ES-I3 (cell line): ENCODE data around the gene CLTA.
"Not testable (repeated sequence)": the region's sequence is repeated elsewhere in the genome, so short reads cannot be mapped to it uniquely, and the experiment has no call there.

ENCODE experiments used
- H3K36me3 ChIP-seq: 2 replicates; pipeline ENCODE4 v1.6.1; 2013; ENCODE audit warnings: mild to moderate bottlenecking, low read length, control low read depth, moderate library complexity; ENCODE audit not compliant: insufficient read depth
- H3K4me1 ChIP-seq: 2 replicates; pipeline ENCODE4 v1.6.1; 2013; ENCODE audit warnings: mild to moderate bottlenecking, control low read depth, low read length; ENCODE audit not compliant: insufficient read depth
- H3K9ac ChIP-seq: 2 replicates; pipeline ENCODE4 v1.6.1; 2013; ENCODE audit warnings: low read depth, mild to moderate bottlenecking, low read length, moderate library complexity
- H3K9me3 ChIP-seq: 2 replicates; pipeline ENCODE4 v1.6.1; 2013; ENCODE audit warnings: mild to moderate bottlenecking, low read length, moderate library complexity; ENCODE audit not compliant: control insufficient read depth, insufficient read depth

The CLTA gene

DNA sequence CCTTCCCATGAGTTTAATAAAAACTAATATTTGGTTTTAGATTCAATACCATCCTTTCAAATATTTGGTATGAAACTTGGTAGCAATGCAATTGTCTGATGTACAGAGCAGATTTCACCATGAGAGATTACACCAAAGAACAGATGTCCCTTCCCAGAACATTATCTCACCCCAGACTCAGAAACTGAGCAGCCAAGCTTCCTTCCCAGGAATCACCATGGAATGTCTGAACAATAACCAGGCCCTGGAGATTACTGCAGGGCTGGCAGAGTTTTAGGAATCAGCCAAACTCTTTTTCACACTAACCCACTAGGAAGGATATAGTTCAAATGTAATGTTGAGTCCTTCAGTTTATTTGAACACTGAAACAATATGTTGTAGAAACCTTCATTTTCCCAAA is 23.9 kb downstream of the CLTA start:
- H3K36me3 ChIP-seq: peaks cover 23% of the 10 kb centered on the region
- H3K9me3 ChIP-seq: no peaks in the 10 kb centered on the region
- no peaks in the 10 kb centered on the region for H3K4me1 ChIP-seq
- no peak overlapping the region for H3K9ac ChIP-seq

DNA sequence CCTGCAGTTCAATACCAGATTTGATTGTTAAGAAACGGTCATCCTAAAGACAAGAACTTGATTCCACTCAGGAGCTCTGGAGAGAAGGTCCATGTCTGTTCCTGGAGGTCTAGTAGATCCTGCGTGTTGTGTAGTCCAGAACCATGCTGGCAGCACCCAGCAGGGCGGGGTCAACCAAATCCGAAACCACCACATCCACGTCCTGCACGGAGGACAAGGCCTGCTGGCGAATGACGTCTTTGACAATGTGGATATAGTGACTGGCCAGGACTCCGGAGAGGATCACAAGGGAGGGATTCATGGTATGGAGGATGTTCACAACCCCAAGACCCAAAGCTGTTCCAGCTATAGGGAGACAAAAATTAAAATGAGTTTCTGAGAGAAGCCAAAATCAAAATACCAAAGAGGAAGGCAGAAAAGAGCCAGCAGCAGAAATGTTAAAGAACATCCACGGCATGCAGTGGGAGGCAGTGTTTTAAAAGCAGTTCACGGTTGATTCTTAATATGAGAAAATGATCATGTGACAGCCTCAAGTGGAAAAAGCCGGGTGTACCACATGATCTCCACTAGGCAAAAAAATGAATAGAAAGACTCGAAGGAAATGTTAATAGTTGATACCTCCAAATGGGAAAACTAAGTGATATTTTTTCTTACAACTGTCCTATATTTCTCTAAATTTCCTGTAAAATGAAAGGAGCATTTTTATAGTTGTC is 26.7 kb downstream of the CLTA start:
- Histone ChIP-seq H3K9ac (no peak overlapping the region), H3K36me3 (peaks cover 21% of the 10 kb centered on the region), H3K9me3 (peaks cover 2% of the 10 kb centered on the region)

DNA sequence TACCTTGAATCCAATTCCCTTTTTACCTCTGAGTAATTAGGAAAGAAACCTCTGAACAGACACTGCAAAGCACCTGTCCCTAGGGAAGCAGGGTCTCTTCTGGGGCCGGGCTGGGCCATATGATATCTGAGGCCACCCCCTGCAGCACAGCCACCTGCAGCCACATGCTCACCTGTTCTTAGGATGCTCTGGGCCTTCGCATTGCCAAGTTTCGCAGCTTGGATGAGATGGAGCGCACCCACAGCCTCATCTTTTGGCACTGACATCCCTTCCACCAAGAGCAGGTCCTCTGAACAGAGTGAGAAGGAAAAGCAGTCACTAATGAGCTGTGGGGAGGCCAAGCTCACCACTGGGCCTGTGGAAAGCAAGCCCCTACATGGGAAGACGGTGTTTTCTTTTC is 27.3 kb downstream of the CLTA start:
- Histone ChIP-seq H3K9ac (no peak overlapping the region), H3K4me1 (no peaks in the 10 kb centered on the region), H3K36me3 (peaks cover 20% of the 10 kb centered on the region), H3K9me3 (peaks cover 8% of the 10 kb centered on the region)

More for the DNA sequence above, 26.7 kb downstream of the CLTA start:
- H3K4me1 ChIP-seq: no peaks in the 10 kb centered on the region

DNA sequence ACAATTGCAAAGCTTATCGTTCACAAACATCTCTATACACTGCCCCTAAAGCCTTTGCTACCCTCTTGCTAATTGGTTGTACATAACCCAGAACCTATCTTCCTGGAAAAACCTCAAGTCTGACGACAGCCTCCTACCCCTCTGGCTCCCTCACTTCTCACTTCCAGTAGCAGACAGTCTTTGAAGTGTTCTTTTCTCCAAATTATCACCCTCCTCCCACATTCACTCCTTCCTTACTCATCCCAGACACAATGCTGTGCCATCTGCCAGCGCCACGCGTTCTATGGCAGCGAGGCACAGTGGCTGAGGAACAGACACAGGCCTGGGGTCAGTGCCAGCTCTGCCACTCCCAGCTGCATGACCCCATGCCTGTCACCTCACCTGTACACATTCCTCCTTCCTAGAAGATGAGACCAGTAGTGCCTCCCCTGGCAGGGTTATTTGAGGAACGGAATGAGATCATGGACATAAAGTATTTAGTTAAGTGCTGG is 27.7 kb downstream of the CLTA start:
- Histone ChIP-seq H3K4me1 (no peaks in the 10 kb centered on the region), H3K9ac (no peak overlapping the region)

DNA sequence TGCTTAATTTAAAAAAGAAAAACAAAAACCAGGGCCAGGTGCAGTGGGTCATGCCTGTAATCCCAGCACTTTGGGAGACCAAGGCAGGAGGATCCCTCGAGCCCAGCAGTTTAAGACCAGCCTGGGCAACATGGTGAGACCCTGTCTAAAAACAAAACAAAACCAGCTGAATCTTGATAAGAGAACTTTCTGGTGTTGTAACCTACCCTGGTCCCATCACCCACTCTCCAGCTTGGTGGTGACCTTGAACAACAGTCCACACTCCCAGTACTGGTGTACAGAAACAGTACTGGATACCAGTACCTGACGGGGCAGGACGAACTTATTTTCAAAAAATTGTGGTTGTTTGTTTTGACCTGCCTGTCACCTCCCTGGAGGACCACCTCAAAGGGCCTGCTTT is 30.9 kb downstream of the CLTA start:
- peaks cover 21% of the 10 kb centered on the region for H3K36me3 ChIP-seq
- H3K9ac ChIP-seq: no peak overlapping the region
- peaks cover 9% of the 10 kb centered on the region for H3K9me3 ChIP-seq
- no peaks in the 10 kb centered on the region for H3K4me1 ChIP-seq

More for the DNA sequence above, 27.7 kb downstream of the CLTA start:
- Histone ChIP-seq H3K9me3 (peaks cover 9% of the 10 kb centered on the region), H3K36me3 (peaks cover 21% of the 10 kb centered on the region)

DNA sequence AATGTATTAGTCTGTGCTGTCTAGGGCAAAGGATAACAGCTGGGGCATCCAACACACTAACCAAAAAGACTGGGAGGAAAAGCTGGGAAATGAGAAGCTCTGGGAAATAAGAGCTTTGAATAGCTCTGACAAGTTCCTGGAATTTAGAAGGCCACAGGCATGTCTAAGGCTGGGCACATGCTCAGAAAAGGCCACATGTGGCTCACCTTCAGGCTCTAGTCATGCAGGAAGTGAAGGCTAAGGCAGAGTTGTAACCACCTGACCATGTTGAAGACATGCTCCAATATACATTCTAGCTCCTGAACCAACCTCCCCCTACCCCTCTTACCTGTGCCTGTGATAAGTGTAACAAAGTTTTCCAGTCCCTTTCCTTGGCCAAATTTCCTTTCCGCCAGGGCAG is 31.7 kb downstream of the CLTA start:
- Histone ChIP-seq H3K4me1 (no peaks in the 10 kb centered on the region), H3K9ac (no peak overlapping the region), H3K36me3 (peaks cover 26% of the 10 kb centered on the region; the same call in 1 of the 2 replicates), H3K9me3 (peaks cover 9% of the 10 kb centered on the region)

DNA sequence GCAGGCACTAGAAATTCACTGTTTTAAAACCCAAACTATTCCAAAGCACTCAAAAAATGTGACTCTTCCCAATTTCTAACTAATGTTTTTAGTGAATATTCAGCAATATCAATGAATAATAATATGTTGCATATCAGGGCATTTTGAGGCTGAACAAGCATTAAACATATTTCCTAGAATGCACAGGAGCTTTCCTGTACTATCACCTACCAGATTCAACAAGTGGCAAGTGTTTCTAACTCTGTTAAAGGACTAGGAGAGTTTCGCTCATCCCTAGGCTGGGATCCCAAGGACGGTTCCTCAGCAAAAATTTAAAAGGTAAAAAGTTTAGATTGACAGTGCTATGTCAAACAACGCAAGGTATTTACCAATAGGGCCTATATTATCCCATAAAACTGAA is 46.5 kb downstream of the CLTA start:
- no peaks in the 10 kb centered on the region for H3K36me3 ChIP-seq
- no peaks in the 10 kb centered on the region for H3K9me3 ChIP-seq
- no peaks in the 10 kb centered on the region for H3K4me1 ChIP-seq
- H3K9ac ChIP-seq: no peak overlapping the region

DNA sequence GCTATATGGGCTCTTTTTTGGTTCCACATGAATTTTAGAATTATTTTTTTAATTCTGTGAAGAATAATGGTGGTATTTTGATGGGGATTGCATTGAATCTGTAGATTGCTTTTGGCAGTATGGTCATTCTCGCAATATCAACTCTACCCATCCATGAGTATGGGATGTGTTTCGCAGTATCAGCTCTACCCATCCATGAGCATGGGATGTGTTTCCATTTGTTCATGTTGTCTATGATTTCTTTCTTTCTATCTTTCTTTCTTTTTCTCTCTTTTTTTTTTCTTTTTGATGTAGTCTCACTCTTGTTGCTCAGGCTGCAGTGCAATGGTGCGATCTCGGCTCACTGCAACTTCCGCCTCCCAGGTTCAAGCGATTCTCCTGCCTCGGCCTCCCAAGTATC is 48.5 kb downstream of the CLTA start:
- not testable (repeated sequence) for H3K9ac ChIP-seq, H3K9me3 ChIP-seq, H3K36me3 ChIP-seq, H3K4me1 ChIP-seq

DNA sequence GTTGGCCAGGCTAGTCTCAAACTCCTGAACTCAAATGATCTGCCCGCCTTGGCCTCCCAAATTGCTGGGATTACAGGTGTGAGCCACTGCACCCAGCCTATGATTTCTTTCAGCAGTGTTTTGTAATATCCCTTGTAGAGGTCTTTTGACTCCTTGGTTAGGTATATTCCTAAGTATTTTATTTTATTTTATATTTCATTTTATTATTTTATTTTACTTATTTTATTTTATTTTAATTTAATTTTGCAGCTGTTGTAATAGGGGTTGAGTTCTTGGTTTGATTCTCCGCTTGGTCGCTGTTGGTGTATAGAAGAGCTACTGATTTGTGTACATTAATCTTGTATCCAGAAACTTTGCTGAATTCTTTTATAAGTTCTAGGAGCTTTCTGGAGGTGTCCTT is 49.0 kb downstream of the CLTA start:
- not testable (repeated sequence) for H3K36me3 ChIP-seq, H3K9ac ChIP-seq, H3K9me3 ChIP-seq, H3K4me1 ChIP-seq

DNA sequence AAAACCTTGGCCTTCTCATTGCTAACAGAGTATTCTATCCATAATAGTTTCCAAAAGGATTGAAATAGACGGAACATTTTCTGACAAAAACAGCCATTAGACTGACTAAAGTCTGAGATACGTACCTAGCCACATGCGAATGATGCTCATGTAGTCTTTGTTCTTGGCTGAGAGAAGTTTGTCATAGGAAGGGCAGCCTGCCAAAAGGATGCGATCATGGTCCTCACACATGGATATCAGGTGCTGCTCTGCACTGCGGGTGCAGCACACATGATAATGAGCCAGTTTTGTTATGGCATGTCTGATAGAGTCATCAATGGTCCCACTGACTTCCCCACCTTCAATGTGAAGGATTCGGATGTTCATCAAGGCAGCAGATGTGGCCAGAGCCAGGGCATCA is 55.2 kb downstream of the CLTA start:
- no peaks in the 10 kb centered on the region for H3K9me3 ChIP-seq
- H3K4me1 ChIP-seq: no peaks in the 10 kb centered on the region
- peaks cover 4% of the 10 kb centered on the region; the same call in 1 of the 2 replicates for H3K36me3 ChIP-seq
- H3K9ac ChIP-seq: no peak overlapping the region

DNA sequence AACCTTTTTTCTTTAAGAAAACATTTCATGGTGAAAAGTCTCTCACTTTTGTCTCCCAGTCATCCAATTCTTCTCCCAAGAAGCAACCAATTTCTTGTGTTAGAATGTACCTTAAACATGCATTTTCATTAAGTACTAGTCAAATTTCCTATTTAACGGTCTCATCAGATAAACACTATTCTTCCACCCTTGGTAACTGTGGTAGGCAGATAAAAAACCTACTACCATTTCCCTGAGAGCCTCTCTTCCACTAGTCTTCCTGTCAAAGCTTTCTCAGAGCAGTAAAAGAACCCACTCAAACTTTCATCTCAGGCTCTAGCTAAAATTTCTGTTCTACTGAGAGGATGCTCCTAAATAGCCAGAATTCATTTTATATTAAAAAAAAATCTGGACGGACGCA is 56.6 kb downstream of the CLTA start:
- no peak overlapping the region for H3K9ac ChIP-seq
- peaks cover 4% of the 10 kb centered on the region; the same call in 1 of the 2 replicates for H3K36me3 ChIP-seq
- H3K9me3 ChIP-seq: no peaks in the 10 kb centered on the region
- no peaks in the 10 kb centered on the region for H3K4me1 ChIP-seq

DNA sequence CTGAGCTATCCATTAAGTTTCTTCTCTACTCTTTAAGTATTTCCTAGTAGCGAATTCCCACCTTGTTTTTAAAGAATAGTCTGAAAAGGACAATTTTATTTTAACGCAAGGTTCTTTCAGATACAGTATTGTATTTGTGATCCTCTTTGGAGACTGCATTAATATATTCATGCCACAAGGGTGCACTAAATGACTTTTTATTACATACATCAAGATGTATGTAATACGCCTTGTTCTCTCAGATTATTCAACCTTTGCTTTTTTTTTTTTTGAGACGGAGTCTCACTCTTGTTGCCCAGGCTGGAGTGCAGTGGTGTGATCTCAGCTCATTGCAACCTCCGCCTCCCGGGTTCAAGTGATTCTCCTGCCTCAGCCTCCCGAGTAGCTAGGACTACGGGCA is 57.3 kb downstream of the CLTA start:
- H3K36me3 ChIP-seq, H3K4me1 ChIP-seq, H3K9me3 ChIP-seq, H3K9ac ChIP-seq: not testable (repeated sequence)

DNA sequence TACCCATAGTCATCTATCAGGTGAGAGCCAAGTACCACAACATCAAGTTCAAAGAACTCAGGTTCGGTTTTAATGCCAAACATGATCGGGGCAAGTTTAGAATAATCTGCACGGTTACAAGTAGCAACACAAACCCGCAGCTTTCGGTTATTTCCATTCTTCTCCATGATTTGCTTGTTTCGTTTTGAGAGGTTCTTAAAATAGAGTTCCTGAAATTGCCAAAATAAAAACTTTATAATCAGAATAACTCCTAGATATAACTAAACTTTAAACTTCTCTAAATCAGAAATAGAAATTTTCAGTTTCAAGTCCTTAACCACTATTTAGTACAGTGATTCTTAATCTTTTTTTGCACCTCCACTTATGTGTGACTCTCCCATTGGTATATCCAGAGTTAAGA is 58.5 kb downstream of the CLTA start:
- Histone ChIP-seq H3K36me3 (peaks cover 4% of the 10 kb centered on the region; the same call in 1 of the 2 replicates), H3K9ac (no peak overlapping the region), H3K9me3 (no peaks in the 10 kb centered on the region), H3K4me1 (no peaks in the 10 kb centered on the region)

DNA sequence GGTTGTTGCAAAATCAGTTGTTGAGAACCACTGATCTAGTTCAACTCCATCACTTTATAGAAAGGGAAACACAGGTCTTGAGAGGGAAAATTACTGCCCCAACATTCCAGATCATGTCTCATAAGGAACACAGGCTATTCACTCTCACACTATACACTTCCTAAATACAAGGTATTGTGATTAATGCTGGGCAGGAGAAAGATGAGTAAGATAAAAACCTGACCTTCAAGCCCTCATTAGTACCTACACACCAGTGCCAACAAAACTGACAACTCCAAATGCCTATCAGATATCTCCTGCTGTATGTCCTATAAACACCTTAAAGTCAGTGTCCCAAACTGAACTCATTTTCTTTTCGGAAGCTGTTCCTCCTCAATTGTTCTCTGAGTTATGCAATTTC is 59.4 kb downstream of the CLTA start:
- no peaks in the 10 kb centered on the region for H3K4me1 ChIP-seq
- no peak overlapping the region for H3K9ac ChIP-seq
- H3K36me3 ChIP-seq: peaks cover 4% of the 10 kb centered on the region; the same call in 1 of the 2 replicates
- no peaks in the 10 kb centered on the region for H3K9me3 ChIP-seq

DNA sequence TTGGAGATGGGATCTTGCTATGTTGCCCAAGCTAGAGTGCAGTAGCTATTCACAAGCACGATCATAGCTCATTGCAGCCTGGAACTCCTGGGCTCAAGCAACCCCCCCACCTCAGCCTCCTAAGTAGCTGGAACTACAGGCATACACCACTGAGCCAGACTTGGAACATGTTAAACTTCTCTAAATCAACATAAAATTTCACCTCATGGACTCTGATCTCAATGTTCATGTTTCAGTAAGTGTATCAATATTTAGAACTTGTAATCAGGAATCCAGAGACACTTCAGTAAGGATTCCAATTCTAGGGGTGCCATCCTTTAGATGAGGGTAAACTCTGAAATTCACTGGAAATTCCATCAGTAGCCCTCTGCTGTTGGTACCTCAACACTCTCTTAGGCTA is 60.7 kb downstream of the CLTA start:
- Histone ChIP-seq H3K4me1 (no peaks in the 10 kb centered on the region), H3K9ac (no peak overlapping the region), H3K9me3 (no peaks in the 10 kb centered on the region), H3K36me3 (peaks cover 4% of the 10 kb centered on the region; the same call in 1 of the 2 replicates)
